HPDE6-E6E7 (cell line): ENCODE results near the gene PANX2.
"Not testable (repeated sequence)": the region's sequence is repeated elsewhere in the genome, so short reads cannot be mapped to it uniquely, and the experiment has no call there.

ENCODE experiments used
- DNase-seq: peaks from one replicate; pipeline ENCODE4 v3.0.0; 2011; ENCODE audit warnings: missing footprints; ENCODE audit errors: extremely low spot score

PANX2 gene

DNA sequence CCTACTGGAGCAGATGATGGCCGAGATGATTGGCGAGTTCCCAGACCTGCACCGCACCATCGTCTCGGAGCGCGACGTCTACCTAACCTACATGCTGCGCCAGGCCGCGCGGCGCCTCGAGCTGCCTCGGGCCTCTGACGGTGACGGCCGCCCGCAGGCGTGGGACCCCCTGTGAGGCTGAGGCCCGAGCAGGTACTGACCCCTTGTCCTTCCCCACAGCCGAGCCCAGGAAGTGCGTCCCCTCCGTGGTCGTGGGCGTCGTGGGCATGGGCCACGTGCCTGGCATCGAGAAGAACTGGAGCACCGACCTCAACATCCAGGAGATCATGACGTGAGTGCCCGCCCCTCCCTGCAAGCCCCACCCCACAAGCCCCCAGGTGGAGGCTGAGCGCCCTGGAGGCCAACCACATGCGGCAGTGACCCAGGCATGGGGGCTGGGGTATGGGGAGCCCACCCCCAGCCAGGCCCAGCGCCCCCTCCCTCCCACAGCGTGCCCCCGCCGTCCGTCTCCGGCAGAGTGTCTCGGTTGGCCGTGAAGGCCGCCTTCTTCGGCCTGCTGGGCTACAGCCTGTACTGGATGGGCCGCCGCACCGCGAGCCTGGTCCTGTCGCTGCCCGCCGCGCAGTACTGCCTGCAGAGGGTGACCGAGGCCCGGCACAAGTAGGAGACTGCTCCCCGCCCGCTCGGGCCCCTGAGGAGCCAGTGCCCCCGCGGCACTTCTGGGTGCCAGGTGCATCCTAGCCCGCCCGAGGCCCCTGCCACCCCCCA is 27.5 kb downstream of the PANX2 start:
- DNase-seq, result no peak

DNA sequence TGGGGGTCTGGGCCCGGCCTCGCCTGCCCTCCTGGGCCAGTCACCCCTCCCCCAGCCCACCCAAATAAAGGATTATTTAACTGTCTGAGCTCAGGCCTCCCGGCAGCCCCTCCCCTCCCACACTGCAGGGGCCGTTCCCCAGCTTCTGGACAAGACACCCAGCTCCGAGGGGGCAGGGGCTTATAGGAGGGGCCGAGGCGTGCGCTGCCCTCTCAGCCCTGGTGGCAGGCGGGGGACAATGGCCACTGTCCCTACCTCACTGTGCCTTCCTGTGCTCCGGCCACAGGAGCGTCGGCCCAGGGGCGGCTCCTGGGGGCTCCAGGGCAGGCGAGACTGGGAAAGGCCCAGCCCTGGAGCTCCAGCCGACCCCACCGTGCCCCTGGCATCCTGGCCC is 28.1 kb downstream of the PANX2 start:
- no peak for DNase-seq

DNA sequence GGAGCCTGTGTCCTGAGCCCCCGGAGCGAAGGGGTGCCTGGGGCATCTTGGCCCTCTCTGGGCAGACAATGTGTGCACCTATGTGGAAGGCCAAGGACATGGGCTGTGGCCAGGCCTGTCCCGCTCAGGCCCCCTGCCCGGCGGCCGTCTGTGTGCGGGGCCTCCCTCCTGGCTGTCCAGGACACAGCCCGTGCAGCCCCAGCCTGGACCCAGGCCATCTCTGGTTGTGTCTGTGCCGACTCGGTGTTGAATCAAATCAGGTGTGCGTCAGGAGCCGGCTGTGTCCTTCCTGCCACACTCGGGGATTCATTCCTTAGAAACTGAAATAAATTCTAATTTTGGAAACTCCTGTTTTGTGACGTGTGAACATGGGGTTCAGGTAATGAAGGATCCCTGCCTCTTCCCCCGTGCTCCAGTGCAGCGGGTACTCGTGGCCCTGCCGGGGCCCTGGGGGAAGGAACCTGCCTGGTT is 28.8 kb downstream of the PANX2 start:
- no peak for DNase-seq

DNA sequence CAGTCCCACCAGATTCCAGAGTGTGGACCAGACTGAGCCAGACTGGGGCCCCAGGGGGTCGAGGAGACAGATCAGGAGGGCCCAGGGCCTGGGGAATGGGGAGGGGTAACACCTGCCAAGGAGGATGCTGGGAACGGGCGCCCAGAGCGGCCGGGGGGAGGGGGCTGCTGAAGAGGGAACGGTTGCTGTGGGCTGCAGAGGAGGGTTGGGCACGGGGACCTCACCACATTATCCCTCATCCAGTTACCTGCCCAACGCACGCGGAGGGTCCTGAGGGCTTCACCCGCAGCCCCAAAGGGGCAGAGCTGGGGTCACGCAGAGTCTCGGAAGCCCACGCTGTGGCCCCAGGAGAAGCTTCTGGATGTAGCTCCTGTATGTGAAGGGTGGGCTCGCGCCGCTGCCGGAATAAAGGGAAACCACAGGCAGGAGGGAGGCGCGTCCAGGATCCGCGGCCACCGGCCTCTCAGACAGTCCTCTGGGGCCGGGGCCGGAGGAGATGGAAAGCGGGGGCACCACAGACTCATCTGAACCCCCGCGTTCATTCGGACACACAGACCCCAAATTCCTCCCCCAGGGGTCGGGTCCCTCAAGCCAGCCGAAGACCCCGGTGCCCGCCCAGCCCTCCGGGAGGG is 29.4 kb downstream of the PANX2 start:
- no peak for DNase-seq

DNA sequence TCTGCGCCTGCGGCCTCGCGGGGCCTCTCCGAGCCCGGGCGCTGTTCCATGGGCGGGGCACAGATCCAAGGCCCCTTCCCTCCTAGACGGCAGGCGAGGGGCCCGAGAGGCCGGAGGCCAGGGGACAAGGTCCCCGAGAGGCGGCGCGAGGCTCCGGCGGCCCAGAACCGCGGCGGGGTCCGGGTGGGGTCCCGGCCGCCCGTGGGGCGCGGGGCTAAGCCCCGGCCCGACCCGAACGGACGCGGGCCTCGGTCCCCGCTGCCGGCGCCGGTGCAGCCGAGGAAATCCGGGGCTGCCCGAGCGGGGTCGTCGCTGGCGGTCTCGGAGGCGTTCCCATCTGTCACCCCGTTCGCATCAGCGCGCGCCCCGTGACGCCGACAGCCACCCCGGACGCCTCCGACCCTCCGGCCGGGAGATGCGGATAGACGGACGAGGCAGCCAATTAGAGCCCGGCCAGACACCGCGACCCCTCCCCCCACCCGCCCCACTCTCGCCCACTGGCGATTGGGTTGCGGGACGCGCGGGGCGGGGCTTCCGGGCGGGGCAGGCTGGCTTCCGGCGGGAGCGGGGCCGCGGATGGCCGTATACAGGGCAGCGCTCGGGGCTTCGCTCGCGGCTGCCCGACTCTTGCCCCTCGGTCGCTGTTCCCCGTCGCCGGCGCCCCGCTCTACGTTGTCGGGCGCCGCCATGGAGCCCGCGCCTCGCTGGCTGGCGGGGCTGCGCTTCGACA is 30.1 kb downstream of the PANX2 start, which contains the start of gene SELENOO:
TSS of gene SELENOO (plus strand) at position 551 of the 730 bp plus-strand sequence. CDS start at position 577, 26 bp downstream.
- peak; percentile 96 for DNase-seq

DNA sequence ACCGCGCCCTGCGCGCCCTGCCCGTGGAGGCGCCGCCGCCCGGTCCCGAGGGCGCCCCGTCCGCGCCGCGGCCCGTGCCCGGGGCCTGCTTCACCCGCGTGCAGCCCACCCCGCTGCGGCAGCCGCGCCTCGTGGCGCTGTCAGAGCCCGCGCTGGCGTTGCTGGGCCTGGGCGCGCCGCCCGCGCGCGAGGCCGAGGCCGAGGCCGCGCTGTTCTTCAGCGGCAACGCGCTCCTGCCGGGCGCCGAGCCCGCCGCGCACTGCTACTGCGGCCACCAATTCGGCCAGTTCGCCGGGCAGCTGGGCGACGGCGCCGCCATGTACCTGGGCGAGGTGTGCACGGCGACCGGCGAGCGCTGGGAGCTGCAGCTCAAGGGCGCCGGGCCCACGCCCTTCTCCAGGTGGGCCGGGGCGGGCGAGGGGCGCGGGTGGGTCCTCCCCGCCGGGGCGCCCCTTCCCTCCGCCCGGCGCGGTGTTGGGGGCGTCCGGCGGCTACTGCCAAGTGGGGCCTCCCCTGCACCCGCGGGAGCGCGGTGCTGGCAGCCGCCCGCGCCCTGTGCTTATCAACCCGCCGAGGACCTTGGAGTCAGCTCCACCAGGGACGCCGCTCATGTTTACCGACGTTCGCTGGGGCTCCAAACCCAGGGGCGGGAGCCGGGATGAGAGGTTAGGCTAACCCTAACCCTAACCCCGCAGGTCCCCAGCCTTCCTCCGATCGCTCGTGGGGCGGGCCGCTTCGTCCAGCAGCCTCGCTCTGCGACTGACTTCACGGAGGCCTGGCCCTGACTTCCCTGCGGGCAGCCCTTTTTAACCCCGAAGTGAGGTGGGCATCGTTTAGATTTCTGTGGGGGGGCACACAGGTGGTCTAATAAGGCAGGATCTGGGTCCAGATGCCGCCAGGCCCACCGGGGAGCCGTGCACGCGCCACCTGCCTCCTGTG is 30.9 kb downstream of the PANX2 start:
- DNase-seq, result no peak

DNA sequence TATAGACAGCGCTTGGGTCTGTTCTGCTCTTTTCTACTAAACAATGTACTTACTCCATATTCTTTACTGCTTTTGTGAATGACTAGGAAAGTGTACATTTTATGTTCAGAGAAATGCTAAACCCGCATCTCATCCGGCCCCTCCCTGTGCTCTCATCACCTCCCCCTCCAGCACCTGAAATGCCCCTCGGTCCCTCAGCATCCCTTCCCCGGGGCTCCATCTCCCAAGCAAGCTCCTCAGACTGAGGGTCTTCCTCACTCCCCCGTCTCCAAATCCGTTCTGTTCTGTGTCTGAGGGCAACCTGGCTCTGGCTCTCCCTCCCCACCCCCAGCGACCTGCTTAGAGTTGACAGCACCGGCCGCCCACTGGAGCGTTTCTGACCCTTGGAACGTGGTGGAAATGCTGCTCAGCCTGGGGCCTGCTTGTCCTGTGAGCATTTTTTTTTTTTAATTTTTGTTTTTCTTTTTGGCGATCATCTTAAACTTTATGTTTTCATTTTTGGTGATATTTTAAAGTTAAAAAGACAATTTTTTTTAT is 31.7 kb downstream of the PANX2 start:
- DNase-seq, result no peak

DNA sequence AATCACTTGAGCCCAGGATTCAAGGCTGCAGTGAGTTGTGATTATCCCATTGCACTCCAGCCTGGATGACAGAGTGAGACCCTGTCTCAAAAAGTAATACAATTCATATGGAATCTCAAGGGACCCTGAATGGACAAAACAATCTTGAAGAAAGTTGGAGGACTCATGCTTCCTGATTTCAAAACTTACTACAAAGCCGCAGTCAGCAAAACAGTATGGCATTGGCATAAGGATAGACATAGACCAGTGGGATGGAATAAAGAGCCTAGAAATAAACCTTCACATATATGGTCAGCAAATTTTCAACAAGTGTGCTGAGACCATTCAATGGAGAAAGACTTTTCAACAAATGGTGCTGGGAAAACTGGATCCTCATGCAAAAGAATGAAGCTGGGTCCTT is 32.8 kb downstream of the PANX2 start:
- DNase-seq, result no peak

DNA sequence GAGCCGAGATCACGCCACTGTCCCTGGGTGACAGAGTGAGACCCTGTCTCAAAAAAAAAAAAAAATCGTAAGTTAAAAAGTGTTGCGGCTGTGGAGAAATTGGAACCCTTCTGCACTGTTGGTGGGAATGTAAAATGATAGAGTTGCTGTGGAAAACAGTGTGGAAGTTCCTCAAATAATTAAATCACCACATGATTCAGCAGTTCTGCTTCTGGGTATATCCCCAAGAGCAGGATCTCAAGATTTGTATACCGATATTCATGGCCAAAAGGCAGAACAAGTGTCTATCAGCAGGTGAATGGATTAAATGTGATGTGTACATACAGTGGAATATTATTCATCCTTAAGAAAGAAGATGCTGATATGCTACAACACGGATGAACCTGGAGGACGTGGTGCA is 34.0 kb downstream of the PANX2 start:
- DNase-seq, result no peak

DNA sequence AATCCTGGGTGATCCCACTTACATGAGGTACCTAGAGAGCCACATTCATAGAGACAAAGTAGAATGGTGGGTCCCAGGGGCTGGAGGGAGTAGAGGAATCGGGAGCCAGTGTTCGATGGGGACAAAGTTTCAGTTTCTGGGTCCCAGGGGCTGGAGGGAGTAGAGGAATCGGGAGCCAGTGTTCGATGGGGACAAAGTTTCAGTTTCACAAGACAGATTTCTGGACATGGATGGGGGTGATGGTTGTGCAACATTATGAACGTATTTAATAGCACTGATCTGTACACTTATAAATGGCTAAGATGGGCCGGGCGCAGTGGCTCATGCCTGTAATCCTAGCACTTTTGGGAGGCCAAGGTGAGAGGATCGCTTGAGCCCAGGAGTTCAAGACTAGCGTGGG is 34.5 kb downstream of the PANX2 start:
- not testable (repeated sequence) for DNase-seq

DNA sequence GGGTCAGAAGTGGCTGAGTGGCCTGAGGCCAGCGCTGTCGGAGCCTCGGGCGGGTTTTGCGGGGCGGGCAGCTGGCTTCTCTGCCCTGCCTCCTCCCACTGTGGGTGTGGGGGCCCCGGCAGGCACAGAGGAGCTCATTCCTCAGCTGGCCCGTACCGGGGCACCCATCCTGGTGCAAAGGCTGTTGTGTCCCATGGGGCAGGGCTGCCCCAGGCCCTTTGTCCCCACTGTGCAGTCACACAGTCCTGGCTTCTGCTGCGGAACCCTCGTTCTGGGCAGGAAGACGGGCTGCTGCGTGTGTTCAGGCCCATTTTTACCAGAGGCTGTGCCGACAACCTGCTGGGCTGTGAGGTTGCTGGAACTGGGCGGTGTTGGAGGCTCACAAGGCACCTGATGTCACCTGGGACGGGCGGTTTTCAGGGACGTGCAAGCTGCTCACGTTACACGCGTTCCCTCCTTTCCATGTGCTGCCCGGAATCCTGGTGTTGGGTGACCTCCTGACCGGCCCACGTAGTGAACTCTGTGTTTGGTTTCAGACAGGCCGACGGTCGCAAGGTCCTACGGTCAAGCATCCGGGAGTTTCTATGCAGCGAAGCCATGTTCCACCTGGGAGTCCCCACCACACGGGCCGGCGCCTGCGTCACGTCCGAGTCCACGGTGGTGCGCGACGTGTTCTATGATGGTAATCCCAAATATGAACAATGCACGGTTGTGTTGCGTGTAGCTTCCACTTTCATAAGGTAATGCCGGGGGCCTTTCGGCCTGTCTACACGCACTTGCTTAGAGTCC is 35.4 kb downstream of the PANX2 start:
- no peak for DNase-seq

DNA sequence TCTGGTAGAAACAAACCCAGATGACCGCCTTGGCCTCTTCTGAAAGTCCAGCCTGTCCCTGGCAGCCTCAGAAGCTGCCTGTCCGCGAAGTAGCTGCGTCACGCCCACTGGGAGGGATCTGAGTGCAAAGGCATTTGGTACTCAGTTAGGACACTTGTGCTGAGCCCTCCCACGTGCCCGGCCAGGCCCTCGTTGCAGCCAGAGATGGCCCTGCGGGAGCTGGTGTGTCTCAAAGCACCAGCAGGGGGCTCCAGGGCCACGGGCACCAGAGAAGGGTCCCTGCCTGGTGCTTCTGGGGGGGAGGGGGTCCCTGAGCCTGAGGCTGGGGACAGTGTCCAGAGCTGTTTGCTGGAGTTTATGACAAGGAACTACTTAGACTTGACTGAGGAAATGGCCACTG is 36.1 kb downstream of the PANX2 start:
- DNase-seq, result no peak

DNA sequence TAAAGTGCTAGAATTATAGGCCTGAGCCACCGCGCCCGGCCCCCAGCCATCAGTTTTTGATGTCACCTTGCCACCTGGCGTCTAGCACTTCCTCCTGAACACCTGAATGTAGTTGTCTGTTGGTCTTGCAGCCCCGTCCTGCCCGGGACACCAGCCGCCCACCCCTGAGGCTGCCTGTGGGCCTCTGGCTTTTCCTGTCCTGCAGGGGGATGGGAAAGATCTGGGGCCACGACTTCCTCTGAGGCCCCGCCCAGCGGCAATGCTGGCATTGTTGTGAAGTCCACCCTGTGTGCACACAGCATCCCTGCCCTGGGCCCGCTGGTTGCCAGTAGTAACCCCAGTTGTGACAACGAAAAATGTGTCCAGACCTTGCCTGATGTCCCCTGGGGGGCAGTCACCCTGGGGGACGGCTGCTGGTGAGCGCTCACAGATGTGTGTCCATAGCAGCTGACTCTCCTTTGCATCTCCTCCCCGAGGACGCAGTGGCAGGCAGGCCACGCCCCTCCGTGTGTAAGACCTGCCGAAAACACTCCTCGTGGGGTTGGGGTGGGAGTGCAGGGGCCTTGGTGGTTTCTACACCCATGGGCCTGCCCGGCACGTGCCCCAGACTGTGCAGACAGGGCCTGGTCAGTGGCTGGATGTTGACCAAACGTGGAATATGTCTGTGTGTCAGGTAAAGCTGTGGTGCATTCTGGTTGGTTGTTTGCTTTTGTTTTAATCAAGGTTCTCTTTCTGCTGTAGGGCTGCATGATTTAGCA is 37.0 kb downstream of the PANX2 start:
- DNase-seq, result no peak

DNA sequence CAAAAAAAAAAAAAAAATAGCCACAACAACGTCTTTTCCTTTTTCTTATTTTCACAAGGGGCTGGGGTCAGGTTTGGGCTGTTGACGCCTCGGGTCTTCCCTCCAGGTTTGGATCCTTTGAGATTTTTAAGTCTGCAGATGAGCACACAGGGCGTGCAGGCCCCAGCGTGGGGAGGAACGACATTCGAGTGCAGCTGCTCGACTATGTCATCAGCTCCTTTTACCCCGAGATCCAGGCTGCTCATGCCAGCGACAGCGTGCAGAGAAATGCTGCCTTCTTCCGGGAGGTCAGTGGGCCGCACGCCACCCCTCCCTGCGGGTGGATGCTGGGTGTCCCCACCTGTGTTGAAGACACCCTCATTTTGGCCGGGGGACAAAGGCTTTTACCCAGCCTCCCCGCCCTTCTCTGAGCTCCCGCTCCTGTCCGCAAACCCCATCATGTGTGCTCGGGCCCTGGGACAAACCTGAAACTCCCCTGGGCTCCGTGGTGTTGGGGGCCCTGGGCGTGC is 38.0 kb downstream of the PANX2 start:
- no peak for DNase-seq

DNA sequence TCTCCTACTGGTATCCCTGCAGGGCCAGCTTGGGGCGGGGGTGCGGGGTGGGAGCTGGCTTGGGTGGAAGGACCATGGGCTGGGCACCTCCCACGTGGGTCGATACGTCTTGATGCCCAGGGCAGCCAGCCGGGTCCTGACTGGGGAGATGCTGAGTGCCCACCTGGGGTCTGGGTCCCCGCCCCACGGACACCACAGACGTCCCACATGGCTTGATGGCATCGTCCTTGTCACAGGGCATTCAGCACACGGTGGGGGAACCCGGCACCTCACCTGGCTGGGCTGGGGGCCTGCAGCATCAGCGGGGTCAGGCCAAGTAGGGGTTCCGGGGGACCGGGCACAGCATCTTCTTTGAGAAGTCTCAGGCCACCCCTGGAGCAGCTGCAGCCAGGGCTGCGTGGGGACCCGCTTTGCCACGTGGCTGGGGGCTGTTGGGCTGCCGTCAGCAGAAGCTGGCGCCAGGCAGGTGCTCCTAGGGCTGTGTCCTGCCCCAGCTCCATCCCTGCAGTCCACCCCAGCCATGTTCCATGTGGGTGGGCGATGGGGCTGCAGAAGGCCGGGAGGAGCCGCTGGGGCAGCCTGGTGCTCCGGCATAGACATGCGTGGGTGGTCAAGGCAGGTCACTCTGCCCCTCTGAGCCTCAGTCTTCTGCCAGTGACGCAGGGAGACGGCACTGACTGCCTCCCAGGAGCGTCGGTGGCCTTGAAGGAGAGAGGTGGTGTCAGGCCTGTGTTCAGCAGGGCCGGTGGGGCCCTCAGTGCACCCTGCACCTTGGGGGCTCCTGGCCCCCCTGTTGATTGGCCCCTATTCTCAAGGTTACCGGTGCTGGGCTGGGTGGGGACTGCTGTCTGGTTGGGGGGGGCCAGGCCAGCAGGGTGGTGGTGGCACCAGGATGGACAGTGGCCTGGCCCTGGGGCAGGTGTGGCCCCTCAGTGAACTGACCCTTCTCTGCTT is 38.7 kb downstream of the PANX2 start:
- DNase-seq, result no peak

DNA sequence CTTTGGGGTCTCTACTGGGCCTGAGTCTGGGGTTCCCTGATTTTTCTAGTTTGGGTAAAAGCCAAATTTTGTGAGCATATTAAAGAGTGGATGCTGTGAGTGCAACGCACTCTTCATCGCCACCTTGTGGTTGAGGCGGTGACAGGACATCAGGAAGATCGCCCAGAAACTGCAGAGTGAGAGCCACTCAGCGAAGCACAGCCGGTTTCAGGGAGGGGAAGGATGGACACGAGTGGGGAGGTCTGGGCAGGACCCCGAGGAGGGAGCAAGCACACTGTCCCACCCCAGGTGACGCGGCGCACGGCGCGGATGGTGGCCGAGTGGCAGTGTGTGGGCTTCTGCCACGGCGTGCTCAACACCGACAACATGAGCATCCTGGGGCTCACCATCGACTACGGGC is 39.4 kb downstream of the PANX2 start:
- peak; percentile 65 for DNase-seq

DNA sequence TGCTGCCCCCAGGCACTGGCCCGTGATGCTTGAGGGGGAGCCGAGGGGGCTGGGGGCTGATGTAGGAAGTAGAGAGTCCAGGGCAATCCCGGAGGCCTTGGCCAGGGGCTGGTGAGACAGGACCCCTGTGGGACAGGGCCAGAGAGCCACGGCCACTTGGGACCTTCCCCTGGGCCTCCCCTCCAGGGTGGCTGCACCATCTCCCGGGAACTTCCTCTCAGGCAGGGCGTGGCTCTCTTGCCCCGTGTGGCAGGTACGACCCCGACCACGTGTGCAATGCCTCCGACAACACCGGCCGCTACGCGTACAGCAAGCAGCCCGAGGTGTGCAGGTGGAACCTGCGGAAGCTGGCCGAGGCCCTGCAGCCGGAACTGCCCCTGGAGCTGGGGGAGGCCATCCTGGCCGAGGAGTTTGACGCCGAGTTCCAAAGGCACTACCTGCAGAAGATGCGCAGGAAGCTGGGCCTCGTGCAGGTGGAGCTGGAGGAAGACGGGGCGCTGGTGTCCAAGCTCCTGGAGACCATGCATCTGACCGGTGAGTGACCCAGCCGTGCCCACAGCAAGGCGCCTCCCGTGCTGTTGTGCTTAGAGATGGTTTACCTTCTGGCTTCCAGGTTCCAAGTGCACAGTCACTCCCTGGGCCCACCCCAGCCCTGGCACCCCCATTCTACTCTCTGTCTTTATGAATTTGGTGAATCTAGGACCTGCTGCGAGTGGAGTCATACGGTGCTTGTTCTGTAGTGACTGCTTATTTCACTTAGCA is 40.0 kb downstream of the PANX2 start:
- no peak for DNase-seq

DNA sequence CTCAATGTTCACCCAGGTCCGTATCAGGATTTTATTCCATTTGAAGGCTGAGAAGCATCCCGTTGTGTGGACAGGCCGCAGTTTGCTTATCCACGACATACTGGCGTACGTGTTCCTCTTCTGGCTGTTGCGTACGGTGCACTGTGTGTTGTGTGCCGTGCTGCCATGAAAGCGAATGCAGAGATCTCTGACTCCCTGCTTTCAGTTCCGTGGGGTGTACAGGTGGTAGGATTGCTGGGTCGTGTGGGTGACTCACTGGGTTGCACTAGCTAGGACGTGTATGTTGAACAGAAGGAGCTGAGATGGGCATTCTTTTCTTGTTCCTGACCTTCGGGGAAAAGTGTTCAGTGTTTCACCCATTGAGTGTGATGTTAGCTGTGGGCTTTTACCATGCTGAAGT is 40.6 kb downstream of the PANX2 start:
- DNase-seq, result no peak
